Subcutaneous adipose tissue (tissue), 4 donors: ENCODE measurements around the gene ENTPD7. TPM values are rescaled to one million over a fixed set of nuclear protein-coding genes. Genes with fewer than 3 reads are reported as not detected.

Source experiments
- CTCF ChIP-seq: fragments of 450-650 bp; IDR thresholded peaks from one replicate; pipeline ENCODE4 v1.5.1; 2016; ENCODE audit warnings: low read depth, mild to moderate bottlenecking, control low read depth, antibody characterized with exemption, moderate library complexity
- total RNA-seq, 4 donors: library from RNA; depleted of rRNA; stranded (reverse); fragments of >200 nt; gene quantifications; one replicate each; pipeline ENCODE4 v1.1.0, GENCODE V29; 2016

The ENTPD7 gene
- total RNA-seq, 4 donors from 2014 or later, result 1.5 to 5.5 (median 2.8) TPM

DNA sequence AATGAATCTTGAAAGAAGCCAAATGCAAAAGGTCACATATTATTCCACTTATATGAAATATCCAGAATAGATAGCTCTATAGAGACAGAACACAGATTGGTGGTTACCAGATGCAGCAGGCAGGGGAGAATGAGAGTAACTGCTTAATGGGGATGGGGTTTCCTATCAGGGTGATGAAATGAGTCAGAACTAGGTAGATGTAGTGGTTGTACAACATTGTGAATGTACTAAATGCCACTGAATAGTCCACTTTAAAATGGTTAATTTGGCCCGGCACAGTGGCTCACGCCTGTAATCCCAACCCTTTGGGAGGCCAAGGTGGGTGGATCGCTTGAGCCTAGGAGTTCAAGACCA is 29.7 kb upstream of the ENTPD7 start:
- no peak for TF ChIP-seq CTCF

DNA sequence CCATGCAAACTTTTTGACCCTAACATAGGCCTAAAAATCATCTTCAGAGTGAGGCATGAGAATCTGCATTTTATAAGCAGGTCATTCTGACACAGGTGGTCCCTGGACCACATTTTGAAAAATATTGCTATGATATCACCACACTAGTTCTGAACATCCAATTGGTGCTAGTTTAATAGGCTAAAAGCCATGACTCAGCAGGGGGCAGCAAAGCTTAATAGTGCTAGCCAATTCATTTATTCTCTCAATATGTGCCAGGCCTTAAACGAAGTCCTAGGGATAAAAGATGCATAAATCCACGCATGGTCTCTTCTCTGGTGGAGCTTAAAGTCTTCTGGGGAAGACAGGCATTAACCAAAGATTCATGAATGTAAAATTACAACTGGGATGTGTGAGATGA is 28.9 kb upstream of the ENTPD7 start:
- TF ChIP-seq CTCF, result no peak

GRCh38 chr10:99630991-99631390 is 28.3 kb upstream of the ENTPD7 start:
- no peak for TF ChIP-seq CTCF

DNA sequence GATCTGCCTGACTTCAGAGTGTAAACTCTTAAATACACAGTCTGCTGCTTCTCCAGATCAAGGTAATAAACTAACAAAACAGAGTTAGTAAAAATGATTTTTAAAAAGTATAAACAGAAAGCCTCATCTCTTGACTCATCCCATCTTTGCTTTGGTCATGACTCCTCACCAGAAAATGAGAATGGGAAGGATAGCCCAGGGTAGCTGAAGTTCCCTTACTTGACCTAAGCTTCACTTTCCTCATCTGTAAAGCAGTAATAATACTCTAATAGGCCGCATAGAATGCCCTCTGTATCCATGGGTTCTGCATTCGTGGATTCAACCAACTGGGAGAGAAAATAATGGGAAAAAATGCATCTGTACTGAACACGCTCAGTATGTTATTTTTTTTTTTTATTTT is 27.8 kb upstream of the ENTPD7 start:
- TF ChIP-seq CTCF, result no peak

- TF ChIP-seq CTCF, result no peak
Observed at GRCh38 chr10:99633832-99634231, 25.5 kb upstream of the ENTPD7 start.

DNA sequence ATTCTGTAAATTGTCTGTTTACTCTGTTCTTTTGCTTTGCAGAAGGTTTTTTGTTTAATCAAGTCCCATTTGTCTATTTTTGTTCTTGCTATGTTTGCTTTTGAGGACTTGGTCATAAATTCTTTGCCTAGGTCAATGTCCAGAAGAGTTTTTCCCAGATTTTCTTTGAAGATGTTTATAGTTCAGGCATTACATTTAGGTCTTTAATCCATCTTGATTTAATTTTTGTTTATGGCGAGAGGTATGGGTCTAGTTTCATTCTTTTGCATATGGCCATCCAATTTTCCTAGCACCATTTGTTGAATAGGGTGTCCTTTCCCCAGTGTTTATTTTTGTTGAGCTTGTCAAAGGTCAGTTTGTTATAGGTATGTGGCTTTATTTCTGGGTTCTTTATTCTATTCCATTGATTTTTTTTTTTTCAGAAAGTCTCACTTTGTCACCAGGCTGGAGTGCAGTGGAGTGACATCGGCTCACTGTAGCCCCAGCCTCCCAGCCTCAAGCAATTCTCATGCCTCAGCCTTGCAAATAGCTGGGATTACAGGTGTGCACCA is 11.6 kb upstream of the ENTPD7 start:
- TF ChIP-seq CTCF, result no peak

- no peak for TF ChIP-seq CTCF
Observed at GRCh38 chr10:99648717-99649116, 10.6 kb upstream of the ENTPD7 start.
